PC-3 (cell line): ENCODE results near the gene AOPEP. TPM values are rescaled to one million over a fixed set of nuclear protein-coding genes. Genes with fewer than 3 reads are reported as not detected.

Experiments used
- ATAC-seq: fragments of 200-7000 bp; cut with Tn5 transposase; 2 replicates; pipeline ENCODE4 v1.9.1; 2020; ENCODE audit warnings: mild to moderate bottlenecking, moderate library complexity
- BruUV-seq: library from RNA; stranded (reverse); fragments of 400-500 nt; replicated peaks from 2 replicates; lab custom pipeline; 2021; lab: Mats Ljungman, UMichigan
- CTCF ChIA-PET: fragments of 300-600 bp; sonication (Branson Sonifier 250); formaldehyde crosslinking; loops from one replicate; lab custom pipeline; 2022; ENCODE audit warnings: antibody characterized with exemption; lab: Charles Lee
- POLR2A ChIA-PET: fragments of 300-600 bp; sonication (Branson Sonifier 250); formaldehyde crosslinking; loops from one replicate; lab custom pipeline; 2022; ENCODE audit warnings: antibody characterized with exemption; ENCODE audit not compliant: unreplicated experiment; lab: Charles Lee
- DNase-seq: peaks from one replicate; pipeline ENCODE4 v3.0.0-alpha.2; 2015
- H2AFZ ChIP-seq: fragments of 300-600 bp; sonication (generic); 2 replicates; pipeline ENCODE4 v1.6.0; 2016; ENCODE audit warnings: antibody characterized with exemption, low read length
- H3F3A ChIP-seq: fragments of 300-600 bp; sonication (generic); one replicate; pipeline ENCODE4 v1.6.0; 2017; ENCODE audit warnings: antibody characterized with exemption, low read length, control low read depth, mild to moderate bottlenecking; ENCODE audit not compliant: unreplicated experiment
- H3K27ac ChIP-seq: fragments of 300-600 bp; sonication (generic); 2 replicates; pipeline ENCODE4 v1.5.1; 2016; ENCODE audit warnings: mild to moderate bottlenecking, low read length
- H3K27me3 ChIP-seq: fragments of 300-600 bp; sonication (generic); 2 replicates; pipeline ENCODE4 v1.6.1; 2016; ENCODE audit warnings: low read length, mixed read lengths
- H3K36me3 ChIP-seq: fragments of 300-600 bp; sonication (generic); 2 replicates; pipeline ENCODE4 v1.6.1; 2016; ENCODE audit warnings: low read depth, mixed run types, low read length, mixed read lengths
- H3K4me1 ChIP-seq: fragments of 300-600 bp; sonication (generic); 2 replicates; pipeline ENCODE4 v1.5.1; 2016; ENCODE audit warnings: low read length; ENCODE audit not compliant: insufficient read depth
- H3K4me2 ChIP-seq: fragments of 300-600 bp; sonication (generic); 2 replicates; pipeline ENCODE4 v1.6.0; 2016; ENCODE audit warnings: low read length
- H3K4me3 ChIP-seq: fragments of 300-600 bp; sonication (generic); 2 replicates; pipeline ENCODE4 v1.5.1; 2016; ENCODE audit warnings: mild to moderate bottlenecking, low read length, mixed read lengths
- H3K79me2 ChIP-seq: fragments of 300-600 bp; sonication (generic); 2 replicates; pipeline ENCODE4 v1.6.1; 2017; ENCODE audit warnings: low read length, mixed read lengths
- H3K9ac ChIP-seq: fragments of 300-600 bp; sonication (generic); 2 replicates; pipeline ENCODE4 v1.6.0; 2016; ENCODE audit warnings: mild to moderate bottlenecking, low read length
- H3K9me2 ChIP-seq: fragments of 300-600 bp; sonication (generic); replicated peaks from 2 replicates; pipeline ENCODE4 v1.6.1; 2016; ENCODE audit warnings: mixed run types, low read length, mixed read lengths
- H3K9me3 ChIP-seq: fragments of 300-600 bp; sonication (generic); 2 replicates; pipeline ENCODE4 v1.6.1; 2016; ENCODE audit warnings: low read length, mixed read lengths
- H4K20me1 ChIP-seq: fragments of 300-600 bp; sonication (generic); 2 replicates; pipeline ENCODE4 v1.6.1; 2016; ENCODE audit warnings: low read length, mixed read lengths
- CTCF ChIP-seq: fragments of 300-600 bp; sonication (generic); conservative IDR thresholded peaks from 2 replicates; pipeline ENCODE4 v1.5.1; 2017; ENCODE audit warnings: antibody characterized with exemption, low read depth, mild to moderate bottlenecking, low read length
- EZH2 ChIP-seq: fragments of 300-600 bp; sonication (generic); IDR thresholded peaks from one replicate; pipeline ENCODE4 v1.6.1; 2017; ENCODE audit warnings: antibody characterized with exemption, mild to moderate bottlenecking, low read length; ENCODE audit not compliant: unreplicated experiment
- EZH2phosphoT487 ChIP-seq: fragments of 300-600 bp; sonication (generic); IDR thresholded peaks from 2 replicates; pipeline ENCODE4 v1.6.1; 2018; ENCODE audit warnings: mild to moderate bottlenecking, antibody characterized with exemption, low read length, borderline replicate concordance
- intact Hi-C: fragments of 100-400 bp; cut with micrococcal nuclease; formaldehyde crosslinking; loops from 2 replicates; pipeline ENCODE4 v1.9.0; 2023
- total RNA-seq: library from RNA; depleted of rRNA; stranded (reverse); fragments of >200 nt; gene quantifications from 2 replicates; pipeline ENCODE4 v1.2.3, GENCODE V29; 2014

AOPEP gene
- total RNA-seq, 1 experiment from 2014 or later: 23.1 TPM

GRCh38 chr9:94761481-94761880, 35.0 kb downstream of the AOPEP start:
- no peaks in the 10 kb centered on the region for H3K36me3 ChIP-seq
- no peak overlapping the region for H3K9ac ChIP-seq
- TF ChIP-seq EZH2phosphoT487 (no peak), EZH2 (no peak), CTCF (no peak)
- H3K4me2 ChIP-seq: no peak overlapping the region
- no peaks in the 10 kb centered on the region for H3K27me3 ChIP-seq
- H3F3A ChIP-seq: no peaks in the 10 kb centered on the region
- H3K4me3 ChIP-seq: no peak overlapping the region
- H3K9me2 ChIP-seq: no peaks in the 10 kb centered on the region
- ATAC-seq (no peak), DNase-seq (no peak)
- H4K20me1 ChIP-seq: no peaks in the 10 kb centered on the region
- POLR2A ChIA-PET: no interaction called here
- CTCF ChIA-PET: no interaction called here
- BruUV-seq: no TSS peak
- intact Hi-C loops: no loop called here
- H3K79me2 ChIP-seq: no peaks in the 10 kb centered on the region
- no peak overlapping the region for H3K27ac ChIP-seq
- no peaks in the 10 kb centered on the region for H3K4me1 ChIP-seq
- no peaks in the 10 kb centered on the region for H3K9me3 ChIP-seq
- H2AFZ ChIP-seq: no peak overlapping the region

GRCh38 chr9:94767331-94768072, 41.0 kb downstream of the AOPEP start:
- no peaks in the 10 kb centered on the region for H3K9me2 ChIP-seq
- intact Hi-C loops: no loop called here
- H3F3A ChIP-seq: no peaks in the 10 kb centered on the region
- ChIA-PET POLR2A (no interaction called here), CTCF (no interaction called here)
- H3K27ac ChIP-seq: no peak overlapping the region
- no peaks in the 10 kb centered on the region for H3K36me3 ChIP-seq
- no peaks in the 10 kb centered on the region for H3K27me3 ChIP-seq
- no peaks in the 10 kb centered on the region for H4K20me1 ChIP-seq
- no peak overlapping the region for H3K4me2 ChIP-seq
- H3K9ac ChIP-seq: no peak overlapping the region
- H2AFZ ChIP-seq: no peak overlapping the region
- DNase-seq (no peak), ATAC-seq (no peak)
- TF ChIP-seq EZH2phosphoT487 (no peak), EZH2 (no peak), CTCF (no peak)
- no peaks in the 10 kb centered on the region for H3K79me2 ChIP-seq
- no peak overlapping the region for H3K4me3 ChIP-seq
- no peaks in the 10 kb centered on the region for H3K9me3 ChIP-seq
- no TSS peak for BruUV-seq
- no peaks in the 10 kb centered on the region for H3K4me1 ChIP-seq

GRCh38 chr9:94768766-94769165, 42.3 kb downstream of the AOPEP start:
- Histone ChIP-seq H3K9me2 (no peaks in the 10 kb centered on the region), H3K27me3 (no peaks in the 10 kb centered on the region), H3K9ac (no peak overlapping the region), H3K4me3 (no peak overlapping the region), H3K79me2 (no peaks in the 10 kb centered on the region), H3K36me3 (no peaks in the 10 kb centered on the region), H4K20me1 (no peaks in the 10 kb centered on the region), H3F3A (no peaks in the 10 kb centered on the region), H3K27ac (no peak overlapping the region), H3K4me1 (no peaks in the 10 kb centered on the region), H3K9me3 (no peaks in the 10 kb centered on the region), H3K4me2 (no peak overlapping the region), H2AFZ (no peak overlapping the region)
- TF ChIP-seq EZH2phosphoT487: no peak
- no peak for TF ChIP-seq CTCF
- TF ChIP-seq EZH2: no peak
- BruUV-seq: no TSS peak
- ATAC-seq (no peak), DNase-seq (no peak)
- POLR2A ChIA-PET: no interaction called here
- CTCF ChIA-PET: no interaction called here
- intact Hi-C loops: no loop called here
